Ovary (tissue), 9 donors: ENCODE data around the gene SLC45A3. TPM values are rescaled to one million over a fixed set of nuclear protein-coding genes. Genes with fewer than 3 reads are reported as not detected.

Source experiments
- DNase-seq, 5 donors: peaks; one replicate each; pipeline ENCODE4 v3.0.0-alpha.2; 2019 to 2020
- H3K27ac ChIP-seq, 2 donors: fragments of 200-600 bp; one replicate each; pipeline versions ENCODE4 v1.5.1 to v1.8.0; 2019 to 2022
- H3K27me3 ChIP-seq: fragments of 200-600 bp; one replicate; pipeline ENCODE4 v1.8.0; 2022
- H3K36me3 ChIP-seq: fragments of 200-600 bp; sonication (generic); one replicate; pipeline ENCODE4 v1.5.1; 2019
- H3K4me1 ChIP-seq: one replicate; pipeline ENCODE4 v1.8.1; 2013; ENCODE audit warnings: mild to moderate bottlenecking, moderate library complexity; ENCODE audit not compliant: insufficient read depth
- H3K4me3 ChIP-seq: fragments of 200-600 bp; sonication (generic); one replicate; pipeline ENCODE4 v1.5.1; 2017
- H3K9me3 ChIP-seq, 2 donors: fragments of 200-600 bp in 1 of 2; sonication (generic) in 1 of 2; one replicate each; pipeline versions ENCODE4 v1.5.1 to v1.8.1; 2013 to 2019; ENCODE audit warnings: mild to moderate bottlenecking in 1 of 2, moderate library complexity in 1 of 2
- CTCF ChIP-seq, 3 donors: fragments of 450-650 bp in 2 of 3; fragments of 200-600 bp in 1 of 3; IDR thresholded peaks; one replicate each; pipeline versions ENCODE4 v1.5.1 to v1.8.0; 2016 to 2022; ENCODE audit warnings: antibody characterized with exemption in 3 of 3, mild to moderate bottlenecking in 1 of 3
- EP300 ChIP-seq: sonication (generic); formaldehyde crosslinking; IDR thresholded peaks from one replicate; pipeline ENCODE4 v1.6.1; 2017; ENCODE audit warnings: antibody characterized with exemption
- POLR2A ChIP-seq: fragments of 450-650 bp; IDR thresholded peaks from one replicate; pipeline ENCODE4 v1.6.1; 2017; ENCODE audit warnings: antibody characterized with exemption, mild to moderate bottlenecking, moderate library complexity
- WGBS, 3 donors: extraction: QIAGEN DNeasy Blood & Tissue Kit in 1 of 3; methylation state at CpG; one replicate each; pipeline versions ENCODE4 v1.1.5 to v1.1.7; 2013 to 2017; 5-methylcytosine and 5-hydroxymethylcytosine counted together
- intact Hi-C, 4 donors: fragments of 100-400 bp; cut with DNase I; formaldehyde crosslinking; loops; one replicate each; pipeline versions ENCODE4 v1.11.0 to v1.15.1; 2022 to 2023
- polyA plus RNA-seq, 2 donors: library from polyadenylated mRNA; stranded (reverse); fragments of 200-250 nt in 1 of 2; fragments of 350-450 nt in 1 of 2; fragmentation: Illumina TruSeq in 1 of 2; extraction: RNeasy Lipid Tissue Mini Kit (QIAGEN cat#74804) in 1 of 2; gene quantifications; one replicate each; pipeline ENCODE4 v1.2.3, GENCODE V29; 2013 to 2014
- total RNA-seq, 7 donors: library from RNA; depleted of rRNA in 2 of 7; stranded (reverse); fragments of >200 nt in 2 of 7; fragmentation: NEBNext Ultra II Directional in 3 of 7; extraction: Animal tissue kit (Norgen Biotek cat#: 25700) in 3 of 7; gene quantifications; one replicate each; pipeline versions ENCODE4 v1.1.0 to v1.2.4, GENCODE V29; 2016 to 2023
- donor health status: DM: no; HTN: no; CAD: no; lungs with moderate emphysema.
- donor health status: DM: no; HTN: no; CAD: no.
- donor health status: Bipolar disorder and iron deficiency.
- donor health status: DM: yes; HTN: yes; CAD: no.
- donor health status: DM: no; HTN: no; CAD: no.
- donor health status: DM: yes; HTN: yes; CAD: no.

Gene SLC45A3
- total and polyA plus RNA-seq, 9 donors: 1.5 to 9.5 (median 5.1) TPM

GRCh38 chr1:205652984-205653383, 27.3 kb downstream of the SLC45A3 start:
- WGBS, 3 donors: 80 to 82% (median 81%) methylated on average over 11 of the region's 11 CpGs
- no peak for TF ChIP-seq POLR2A
- no peak for TF ChIP-seq CTCF (IDR thresholded peaks at IDR 0.05)
- TF ChIP-seq EP300: no peak
- intact Hi-C loops: no loop called here
- Histone ChIP-seq H3K4me3 (no peak overlapping the region), H3K36me3 (no peaks in the 10 kb centered on the region), H3K4me1 (no peaks in the 10 kb centered on the region), H3K27ac (no peak overlapping the region), H3K9me3 (no peaks in the 10 kb centered on the region), H3K27me3 (no peaks in the 10 kb centered on the region)
- no peak for DNase-seq

GRCh38 chr1:205650241-205650640, 30.1 kb downstream of the SLC45A3 start:
- Histone ChIP-seq H3K9me3 (no peaks in the 10 kb centered on the region), H3K36me3 (no peaks in the 10 kb centered on the region), H3K27me3 (no peaks in the 10 kb centered on the region), H3K4me3 (no peak overlapping the region), H3K27ac (no peak overlapping the region), H3K4me1 (no peaks in the 10 kb centered on the region)
- DNase-seq: no peak
- TF ChIP-seq POLR2A: no peak
- TF ChIP-seq CTCF (IDR thresholded peaks at IDR 0.05): no peak
- TF ChIP-seq EP300: no peak
- intact Hi-C loops: no loop called here
- WGBS, 3 donors: 84 to 100% (median 100%) methylated on average over 1 of the region's 1 CpG

DNA sequence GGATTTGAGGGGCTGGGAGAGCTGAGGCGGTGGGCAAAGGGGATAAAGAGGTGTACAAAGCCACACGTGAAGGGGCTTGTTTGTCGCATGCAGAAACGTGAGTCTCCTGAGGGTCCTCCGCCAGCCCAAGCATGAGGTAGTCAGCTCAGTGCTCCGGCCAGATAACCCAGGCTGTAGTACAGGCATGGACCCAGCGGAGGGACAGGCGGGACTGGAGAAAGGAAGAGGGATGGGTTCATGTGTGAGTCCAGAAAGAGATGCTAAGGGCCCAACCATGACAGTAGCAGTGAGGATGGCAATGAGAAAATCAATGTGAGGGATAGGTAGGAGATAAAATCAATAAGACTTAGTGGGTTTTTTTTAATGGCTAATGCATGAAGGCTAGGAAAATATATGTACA, 34.8 kb downstream of the SLC45A3 start:
- Histone ChIP-seq H3K36me3 (no peaks in the 10 kb centered on the region), H3K4me3 (no peak overlapping the region), H3K27me3 (no peaks in the 10 kb centered on the region), H3K9me3 (no peaks in the 10 kb centered on the region), H3K4me1 (no peaks in the 10 kb centered on the region), H3K27ac (no peak overlapping the region)
- WGBS, 3 donors: 88 to 90% (median 90%) methylated on average over 8 of the region's 8 CpGs
- TF ChIP-seq EP300: no peak
- TF ChIP-seq CTCF (IDR thresholded peaks at IDR 0.05): no peak
- no peak for TF ChIP-seq POLR2A
- DNase-seq: no peak
- intact Hi-C loops: loop anchor here in 1 of 4 donors (5.0 kb wide), 1 partner anchor 48 kb away; no protein-coding TSS in a partner anchor

GRCh38 chr1:205642679-205643307, 37.5 kb downstream of the SLC45A3 start:
- Histone ChIP-seq H3K9me3 (no peaks in the 10 kb centered on the region), H3K27me3 (no peaks in the 10 kb centered on the region), H3K4me3 (no peak overlapping the region), H3K4me1 (no peaks in the 10 kb centered on the region), H3K27ac (no peak overlapping the region), H3K36me3 (no peaks in the 10 kb centered on the region)
- WGBS, 3 donors: 93 to 94% (median 93%) methylated on average over 2 of the region's 2 CpGs
- intact Hi-C loops: no loop called here
- no peak for TF ChIP-seq POLR2A
- TF ChIP-seq CTCF (IDR thresholded peaks at IDR 0.05): no peak
- no peak for DNase-seq
